Measurements from ENCODE around the gene METTL25. TPM values are rescaled to one million over a fixed set of nuclear protein-coding genes. Genes with fewer than 3 reads are reported as not detected.

The METTL25 gene
- total RNA-seq, 1 experiment from 2014 or later, result 11.6 TPM

DNA sequence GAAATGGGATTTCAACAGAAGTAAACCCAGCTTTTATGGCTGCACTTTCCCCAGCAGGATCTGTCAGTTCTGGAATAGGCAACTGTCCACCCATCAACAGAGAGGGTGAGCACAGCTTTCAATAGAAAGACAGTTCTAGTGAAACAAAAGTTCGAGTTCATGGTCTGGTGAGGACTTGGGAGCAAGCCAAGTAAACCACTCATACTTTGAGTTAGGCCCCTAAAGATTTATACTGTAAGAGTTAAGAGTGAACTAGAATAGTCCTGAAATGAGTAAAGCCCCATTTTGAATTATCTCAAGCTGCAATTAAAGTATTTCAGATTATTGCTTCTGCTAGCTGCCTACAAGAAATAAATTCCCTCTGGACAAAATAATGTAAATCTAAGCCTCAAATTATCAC, 82.6 kb downstream of the METTL25 start:
- Histone ChIP-seq H3K27ac (ENCODE audit: insufficient read length, low read depth, low read length) (no peak overlapping the region), H3K4me1 (ENCODE audit: insufficient read depth, low read length) (no peaks in the 10 kb centered on the region), H4K8ac (replicated peaks; ENCODE audit: insufficient read length, low read depth, low read length) (no peak overlapping the region), H3K9ac (ENCODE audit: extremely low read depth, insufficient read length, low read length) (no peak overlapping the region), H4K20me1 (ENCODE audit: control insufficient read depth, insufficient read depth, insufficient read length) (no peaks in the 10 kb centered on the region), H3K56ac (ENCODE audit: insufficient read length, low read depth, low read length) (no peak overlapping the region), H2BK12ac (ENCODE audit: insufficient read length, low read depth, low read length) (no peak overlapping the region), H3K9me3 (ENCODE audit: control insufficient read depth, low read depth, low read length) (no peaks in the 10 kb centered on the region), H4K5ac (ENCODE audit: insufficient read length, low read depth, low read length) (no peak overlapping the region), H2AFZ (ENCODE audit: low read length) (no peak overlapping the region), H3K79me2 (ENCODE audit: insufficient read depth, low read length) (no peaks in the 10 kb centered on the region), H3K23ac (ENCODE audit: insufficient read length, low read depth, low read length) (no peak overlapping the region), H2BK120ac (ENCODE audit: low read depth, low read length, poor library complexity, severe bottlenecking) (no peak overlapping the region), H2BK5ac (ENCODE audit: insufficient read length, low read length) (no peak overlapping the region), H4K91ac (ENCODE audit: insufficient read length, low read depth, low read length) (no peak overlapping the region), H3K27me3 (ENCODE audit: insufficient read depth, low read length) (no peaks in the 10 kb centered on the region), H3K14ac (ENCODE audit: insufficient read depth, low read length) (no peak overlapping the region), H2AK5ac (ENCODE audit: insufficient read length, low read length) (no peak overlapping the region), H3K18ac (ENCODE audit: insufficient read length, low read depth, low read length) (no peak overlapping the region), H3T11ph (ENCODE audit: low read length) (no peak overlapping the region), H3K4me2 (ENCODE audit: insufficient read depth, insufficient read length, low read length) (no peak overlapping the region), H2BK20ac (ENCODE audit: low read depth, low read length, poor library complexity, severe bottlenecking) (no peak overlapping the region), H2BK15ac (ENCODE audit: low read depth, low read length) (no peak overlapping the region), H3K4ac (ENCODE audit: low read depth, low read length) (no peak overlapping the region), H3K79me1 (ENCODE audit: insufficient read depth, low read depth, low read length, poor library complexity, severe bottlenecking) (no peaks in the 10 kb centered on the region), H3K23me2 (ENCODE audit: insufficient read length, low read depth, low read length, poor library complexity, severe bottlenecking) (no peaks in the 10 kb centered on the region)
- no CpG with 5 or more reads among the region's 1 CpG for WGBS (ENCODE audit: extremely low coverage, insufficient read length, low lambda C conversion rate)
- H3K4me3 Mint-ChIP-seq, result no peak overlapping the region
- TF ChIP-seq, protein P1, sequence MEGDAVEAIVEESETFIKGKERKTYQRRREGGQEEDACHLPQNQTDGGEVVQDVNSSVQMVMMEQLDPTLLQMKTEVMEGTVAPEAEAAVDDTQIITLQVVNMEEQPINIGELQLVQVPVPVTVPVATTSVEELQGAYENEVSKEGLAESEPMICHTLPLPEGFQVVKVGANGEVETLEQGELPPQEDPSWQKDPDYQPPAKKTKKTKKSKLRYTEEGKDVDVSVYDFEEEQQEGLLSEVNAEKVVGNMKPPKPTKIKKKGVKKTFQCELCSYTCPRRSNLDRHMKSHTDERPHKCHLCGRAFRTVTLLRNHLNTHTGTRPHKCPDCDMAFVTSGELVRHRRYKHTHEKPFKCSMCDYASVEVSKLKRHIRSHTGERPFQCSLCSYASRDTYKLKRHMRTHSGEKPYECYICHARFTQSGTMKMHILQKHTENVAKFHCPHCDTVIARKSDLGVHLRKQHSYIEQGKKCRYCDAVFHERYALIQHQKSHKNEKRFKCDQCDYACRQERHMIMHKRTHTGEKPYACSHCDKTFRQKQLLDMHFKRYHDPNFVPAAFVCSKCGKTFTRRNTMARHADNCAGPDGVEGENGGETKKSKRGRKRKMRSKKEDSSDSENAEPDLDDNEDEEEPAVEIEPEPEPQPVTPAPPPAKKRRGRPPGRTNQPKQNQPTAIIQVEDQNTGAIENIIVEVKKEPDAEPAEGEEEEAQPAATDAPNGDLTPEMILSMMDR (conservative IDR thresholded peaks at IDR 0.05), result no peak
- no peaks in the 10 kb centered on the region for H3K4me1 Mint-ChIP-seq
- peaks cover 4 to 20% (median 7%) of the 10 kb centered on the region in 3 experiments; a peak in 4 of 7 replicates for H3K36me3 Mint-ChIP-seq (ENCODE audit: insufficient read depth in 1 of 3, low read depth in 3 of 3)
- H3K27me3 Mint-ChIP-seq (ENCODE audit: low read depth), result no peaks in the 10 kb centered on the region
- no peak overlapping the region for H3K27ac Mint-ChIP-seq
- no peak for DNase-seq
- peaks cover 0 to 6% of the 10 kb centered on the region in 2 experiments; a peak in 1 of 5 replicates for H3K9me3 Mint-ChIP-seq
